ENCODE measurements around the gene PHLPP1.

The PHLPP1 gene

GRCh38 chr18:63025251-63026090 lies 310.1 kb downstream of the PHLPP1 start:
- peak in 1 of 2 donors; percentile 5 for DNase-seq

- DNase-seq = no peak
Measured at GRCh38 chr18:63028380-63028779, 313.0 kb downstream of the PHLPP1 start.
